ENCODE measurements around the gene ATP6AP1.

ATP6AP1 gene

GRCh38 chrX:154450312-154450711 is 21.8 kb downstream of the ATP6AP1 start:
- TF ChIP-seq HDGF (IDR thresholded peaks at IDR 0.05; ENCODE audit: borderline replicate concordance) (no peak), NFRKB (IDR thresholded peaks at IDR 0.05) (no peak), LEF1 (IDR thresholded peaks at IDR 0.05; ENCODE audit: borderline replicate concordance) (no peak), FOXK2 (IDR thresholded peaks at IDR 0.05) (no peak), SP1 (IDR thresholded peaks at IDR 0.05) (no peak), PKNOX1 (IDR thresholded peaks at IDR 0.05) (no peak), ELF4 (IDR thresholded peaks at IDR 0.05) (no peak), SUZ12 (IDR thresholded peaks at IDR 0.05) (no peak), ARNT (IDR thresholded peaks at IDR 0.05) (no peak), FOXA1 (IDR thresholded peaks at IDR 0.05) (no peak), ZNF384 (IDR thresholded peaks at IDR 0.05) (no peak), L3MBTL2 (conservative IDR thresholded peaks at IDR 0.05) (no peak)
- CTCF ChIA-PET: no interaction called here
- no peak for DNase-seq (ENCODE audit: extremely low spot score)
- POLR2A ChIA-PET: interaction anchor here (1.2 kb wide), 1 partner anchor 40 kb away, joined by 3 read pairs; the partner anchor contains the start of gene SLC10A3

GRCh38 chrX:154452823-154453222 is 24.3 kb downstream of the ATP6AP1 start:
- TF ChIP-seq TARDBP (IDR thresholded peaks at IDR 0.05): no peak
- TF ChIP-seq SP1 (IDR thresholded peaks at IDR 0.05): no peak
- no peak for TF ChIP-seq FOXK2 (IDR thresholded peaks at IDR 0.05)
- ChIA-PET POLR2A (interaction anchor here (0.9 kb wide), 1 partner anchor 11 kb away, joined by 4 read pairs; no protein-coding TSS in a partner anchor), CTCF (no interaction called here)
- no peak for DNase-seq (ENCODE audit: extremely low spot score)

- no peak for TF ChIP-seq LEF1 (IDR thresholded peaks at IDR 0.05; ENCODE audit: borderline replicate concordance)
- no peak for TF ChIP-seq SUZ12 (IDR thresholded peaks at IDR 0.05)
- TF ChIP-seq FOXM1 (IDR thresholded peaks at IDR 0.05; ENCODE audit: borderline replicate concordance): no peak
- no peak for TF ChIP-seq ARNT (IDR thresholded peaks at IDR 0.05)
- TF ChIP-seq FOXK2 (IDR thresholded peaks at IDR 0.05): no peak
- no peak for TF ChIP-seq FOXA1 (IDR thresholded peaks at IDR 0.05)
- TF ChIP-seq CTBP1 (IDR thresholded peaks at IDR 0.05; ENCODE audit: borderline replicate concordance): no peak
- TF ChIP-seq ELF4 (IDR thresholded peaks at IDR 0.05): no peak
- TF ChIP-seq SP1 (IDR thresholded peaks at IDR 0.05): no peak
- TF ChIP-seq NFRKB (IDR thresholded peaks at IDR 0.05): no peak
- TF ChIP-seq ZNF384 (IDR thresholded peaks at IDR 0.05): no peak
- no peak for TF ChIP-seq BHLHE40 (IDR thresholded peaks at IDR 0.05; ENCODE audit: borderline replicate concordance)
- TF ChIP-seq HDGF (IDR thresholded peaks at IDR 0.05; ENCODE audit: borderline replicate concordance): no peak
- no peak for TF ChIP-seq PKNOX1 (IDR thresholded peaks at IDR 0.05)
- TF ChIP-seq TARDBP (IDR thresholded peaks at IDR 0.05): no peak
- CTCF ChIA-PET: interaction anchor here (0.7 kb wide), 1 partner anchor 93 kb away, joined by 3 read pairs; no protein-coding TSS in a partner anchor
- POLR2A ChIA-PET: interaction anchor here (0.6 to 1.9 kb wide), 4 partner anchors 13 to 59 kb away, joined by 3 to 5 read pairs (median 4); partner anchors contain the start of gene FAM3A
- peak; percentile 62 for DNase-seq (ENCODE audit: extremely low spot score)
Measured at GRCh38 chrX:154457491-154458115, 29.1 kb downstream of the ATP6AP1 start.

- peak; percentile 71 for DNase-seq (ENCODE audit: extremely low spot score)
- ChIA-PET POLR2A (interaction anchor here (0.6 to 1.9 kb wide), 7 partner anchors 14 to 58 kb away, joined by 3 to 7 read pairs (median 4); partner anchors contain the start of genes FAM3A, FAM50A, SLC10A3 and UBL4A), CTCF (interaction anchor here (0.7 kb wide), 1 partner anchor 92 kb away, joined by 3 read pairs; no protein-coding TSS in a partner anchor)
- TF ChIP-seq CTBP1 (IDR thresholded peaks at IDR 0.05; ENCODE audit: borderline replicate concordance) (no peak), PKNOX1 (IDR thresholded peaks at IDR 0.05) (no peak), ARNT (IDR thresholded peaks at IDR 0.05) (no peak), ZNF384 (IDR thresholded peaks at IDR 0.05) (no peak), FOXK2 (IDR thresholded peaks at IDR 0.05) (no peak), FOXM1 (IDR thresholded peaks at IDR 0.05; ENCODE audit: borderline replicate concordance) (0 out of 2 replicates have a peak, but pooled peaks have one; percentile 62)
Measured at GRCh38 chrX:154458116-154458953, 29.9 kb downstream of the ATP6AP1 start, which contains the start of gene PLXNA3. Gene PLXNA3 (plus strand): TSS chrX:154458281. CDS start chrX:154460184, 1,903 bp downstream.

- ChIA-PET POLR2A (interaction anchor here (0.8 to 1.9 kb wide), 6 partner anchors 13 to 57 kb away, joined by 3 to 7 read pairs (median 5); partner anchors contain the start of genes FAM3A, FAM50A, SLC10A3 and UBL4A), CTCF (no interaction called here)
- DNase-seq (ENCODE audit: extremely low spot score): no peak
- no peak for TF ChIP-seq LEF1 (IDR thresholded peaks at IDR 0.05; ENCODE audit: borderline replicate concordance)
- TF ChIP-seq BHLHE40 (IDR thresholded peaks at IDR 0.05; ENCODE audit: borderline replicate concordance): no peak
- no peak for TF ChIP-seq FOXM1 (IDR thresholded peaks at IDR 0.05; ENCODE audit: borderline replicate concordance)
Measured at GRCh38 chrX:154458954-154459778, 30.7 kb downstream of the ATP6AP1 start.

Measured in HEK293T (cell line).